HCT116 (cell line): ENCODE data around the gene ATP11B. TPM values are rescaled to one million over a fixed set of nuclear protein-coding genes. Genes with fewer than 3 reads are reported as not detected.

Experiments used
- ATAC-seq: fragments of 200-7000 bp; cut with Tn5 transposase; 2 replicates; pipeline ENCODE4 v1.9.1; 2020; ENCODE audit warnings: mild to moderate bottlenecking, moderate library complexity
- BruUV-seq: library from RNA; stranded (reverse); fragments of 400-500 nt; replicated peaks from 2 replicates; lab custom pipeline; 2021; lab: Mats Ljungman, UMichigan
- CTCF ChIA-PET: fragments of 300-600 bp; sonication (Branson Sonifier 250); formaldehyde crosslinking; loops from one replicate; lab custom pipeline; 2021; ENCODE audit warnings: antibody characterized with exemption; lab: Charles Lee
- POLR2A ChIA-PET: fragments of 300-600, 350-600 bp; sonication (Branson Sonifier 250); formaldehyde crosslinking; loops from one replicate; lab custom pipeline; 2021; ENCODE audit warnings: antibody characterized with exemption; lab: Charles Lee
- RAD21 ChIA-PET, 2 experiments: fragments of 300-600 bp; sonication (Branson Sonifier 250); formaldehyde crosslinking; loops; one replicate each; lab custom pipeline; 2023; ENCODE audit warnings: low total read pairs in 2 of 2; ENCODE audit not compliant: uncharacterized antibody in 2 of 2, unreplicated experiment in 2 of 2, low non-redundant PET in 1 of 2; lab: Charles Lee
- DNase-seq: peaks from one replicate; pipeline ENCODE4 v3.0.0-alpha.2; 2010; ENCODE audit warnings: low read depth, low spot score
- H2AFZ ChIP-seq: fragments of 200-600 bp; shearing (Covaris generic), sonication (generic); 2 replicates; pipeline ENCODE4 v1.6.1; 2017; ENCODE audit warnings: low read depth, mixed run types, mixed read lengths, antibody characterized with exemption, low read length; ENCODE audit not compliant: poor library complexity, severe bottlenecking
- H3K27ac ChIP-seq: 2 replicates; pipeline ENCODE4 v1.5.1; 2012; ENCODE audit warnings: low read depth, low read length
- H3K27me3 ChIP-seq: fragments of 200-600 bp; sonication (generic); 2 replicates; pipeline ENCODE4 v1.6.1; 2016; ENCODE audit warnings: mixed run types, low read length, mixed read lengths; ENCODE audit not compliant: insufficient read depth
- H3K36me3 ChIP-seq, 2 experiments: fragments of 200-500 bp in 1 of 2; fragments of 200-600 bp in 1 of 2; sonication (Bioruptor generic) in 1 of 2; sonication (generic) in 1 of 2; 2 replicates each; pipeline versions ENCODE4 v1.5.1 to v1.6.1; 2014 to 2016; ENCODE audit warnings: low read length in 2 of 2, inconsistent platforms in 1 of 2, mixed read lengths in 1 of 2, mixed run types in 1 of 2; ENCODE audit not compliant: insufficient read depth in 2 of 2, control insufficient read depth in 1 of 2
- H3K4me1 ChIP-seq, 2 experiments: fragments of 200-600 bp in 1 of 2; sonication (generic) in 1 of 2; 2 replicates each; pipeline versions ENCODE4 v1.5.1 to v1.6.1; 2012 to 2017; ENCODE audit warnings: low read length in 2 of 2, inconsistent platforms in 1 of 2, mild to moderate bottlenecking in 1 of 2, mixed read lengths in 1 of 2, mixed run types in 1 of 2, moderate library complexity in 1 of 2; ENCODE audit not compliant: insufficient read depth in 2 of 2, control insufficient read depth in 1 of 2
- H3K4me2 ChIP-seq: fragments of 200-600 bp; sonication (generic); 2 replicates; pipeline ENCODE4 v1.6.1; 2017; ENCODE audit warnings: mixed run types, low read length, mixed read lengths
- H3K4me3 ChIP-seq, 2 experiments: fragments of 200-600 bp in 1 of 2; sonication (generic) in 1 of 2; replicated peaks in 1 of 2; 2 replicates each; pipeline ENCODE4 v1.5.1; 2011 to 2016; ENCODE audit warnings: low read length in 2 of 2, control low read depth in 1 of 2, low read depth in 1 of 2, mild to moderate bottlenecking in 1 of 2, mixed read lengths in 1 of 2, mixed run types in 1 of 2
- H3K79me2 ChIP-seq: fragments of 200-600 bp; sonication (generic); 2 replicates; pipeline ENCODE4 v1.6.1; 2017; ENCODE audit warnings: mild to moderate bottlenecking, mixed run types, low read length, moderate library complexity, mixed read lengths; ENCODE audit not compliant: insufficient read depth
- H3K9ac ChIP-seq: fragments of 200-600 bp; sonication (generic); 2 replicates; pipeline ENCODE4 v1.6.1; 2016; ENCODE audit warnings: low read length, mixed read lengths
- H3K9me2 ChIP-seq: fragments of 200-600 bp; sonication (generic), shearing (Covaris generic); 2 replicates; pipeline ENCODE4 v1.6.1; 2017; ENCODE audit warnings: mixed run types, mild to moderate bottlenecking, moderate library complexity; ENCODE audit not compliant: insufficient read depth
- H3K9me3 ChIP-seq, 2 experiments: fragments of 200-500 bp in 1 of 2; fragments of 200-600 bp in 1 of 2; sonication (Bioruptor generic) in 1 of 2; sonication (generic) in 1 of 2; 2 replicates each; pipeline ENCODE4 v1.6.1; 2014 to 2017; ENCODE audit warnings: low read length in 2 of 2, mixed read lengths in 2 of 2, inconsistent platforms in 1 of 2, low read depth in 1 of 2, mild to moderate bottlenecking in 1 of 2, mixed run types in 1 of 2, moderate library complexity in 1 of 2; ENCODE audit not compliant: control insufficient read depth in 1 of 2, insufficient read depth in 1 of 2
- H4K20me1 ChIP-seq: fragments of 200-600 bp; sonication (generic), shearing (Covaris generic); 2 replicates; pipeline ENCODE4 v1.6.1; 2017; ENCODE audit warnings: mixed run types, mild to moderate bottlenecking, moderate library complexity; ENCODE audit not compliant: insufficient read depth
- CBX3 ChIP-seq: IDR thresholded peaks from 2 replicates; pipeline ENCODE4 v1.6.1; 2012; ENCODE audit warnings: low read depth
- CEBPB ChIP-seq: IDR thresholded peaks from 2 replicates; pipeline ENCODE4 v1.6.1; 2012; ENCODE audit warnings: low read depth
- ELF1 ChIP-seq: IDR thresholded peaks from 2 replicates; pipeline ENCODE4 v1.6.1; 2012; ENCODE audit warnings: low read depth, borderline replicate concordance
- EZH2phosphoT487 ChIP-seq: fragments of 200-600 bp; IDR thresholded peaks from 2 replicates; pipeline ENCODE4 v1.6.1; 2018; ENCODE audit warnings: antibody characterized with exemption, borderline replicate concordance
- FOSL1 ChIP-seq: IDR thresholded peaks from 2 replicates; pipeline ENCODE4 v1.6.1; 2012; ENCODE audit warnings: low read depth
- POLR2A ChIP-seq: IDR thresholded peaks from 2 replicates; pipeline ENCODE4 v1.7.0; 2011; ENCODE audit warnings: borderline replicate concordance; ENCODE audit not compliant: insufficient read depth, insufficient read length; ENCODE audit errors: extremely low read depth
- POLR2AphosphoS5 ChIP-seq: IDR thresholded peaks from 2 replicates; pipeline ENCODE4 v1.6.1; 2011; ENCODE audit warnings: mild to moderate bottlenecking, low read depth, low read length, moderate library complexity
- SP1 ChIP-seq: IDR thresholded peaks from 2 replicates; pipeline ENCODE4 v1.6.1; 2012; ENCODE audit warnings: low read depth
- SRF ChIP-seq: IDR thresholded peaks from 2 replicates; pipeline ENCODE4 v1.6.1; 2012; ENCODE audit warnings: low read depth
- ZBTB33 ChIP-seq: IDR thresholded peaks from 2 replicates; pipeline ENCODE4 v1.6.1; 2011; ENCODE audit warnings: mild to moderate bottlenecking, low read length, moderate library complexity; ENCODE audit not compliant: insufficient replicate concordance; ENCODE audit errors: extremely low read depth
- ZFX ChIP-seq: fragments of 450-650 bp; IDR thresholded peaks from 2 replicates; pipeline ENCODE4 v1.6.1; 2017
- intact Hi-C: fragments of 100-400 bp; cut with micrococcal nuclease; formaldehyde crosslinking; loops from 2 replicates; pipeline ENCODE4 v1.10.0; 2022
- total RNA-seq: library from RNA; stranded (reverse); gene quantifications from one replicate; pipeline ENCODE4 v1.2.1, GENCODE V29; 2021; ENCODE audit not compliant: unreplicated experiment

ATP11B gene
- total RNA-seq, 1 experiment from 2014 or later = 53.0 TPM

GRCh38 chr3:182794455-182795388 lies 1.4 kb downstream of the ATP11B start (continued):
- no peak for TF ChIP-seq SRF

GRCh38 chr3:182795389-182795782 lies 2.1 kb downstream of the ATP11B start:
- Histone ChIP-seq H3K4me3 (peak overlapping the region; percentile 89 to 91), H3K9me2 (no peaks in the 10 kb centered on the region), H3K4me1 (peaks cover 11 to 20% of the 10 kb centered on the region in 2 experiments; a peak in 3 of 4 replicates), H3K9ac (peak overlapping the region; percentile 80), H4K20me1 (no peaks in the 10 kb centered on the region), H3K27me3 (no peaks in the 10 kb centered on the region), H3K27ac (no peak overlapping the region; the same call in 1 of the 2 replicates), H2AFZ (no peak overlapping the region), H3K79me2 (peaks cover 53% of the 10 kb centered on the region), H3K9me3 (no peaks in the 10 kb centered on the region), H3K36me3 (no peaks in the 10 kb centered on the region), H3K4me2 (peak overlapping the region; percentile 76)
- DNase-seq (no peak), ATAC-seq (no peak)
- RAD21 ChIA-PET = no interaction called here
- POLR2A ChIA-PET = no interaction called here
- intact Hi-C loops = no loop called here
- TF ChIP-seq EZH2phosphoT487 (no peak), POLR2A (no peak), SRF (no peak), ELF1 (no peak), ZBTB33 (no peak), CEBPB (no peak), SP1 (no peak), POLR2AphosphoS5 (no peak), CBX3 (no peak), ZFX (no peak), FOSL1 (no peak)
- no TSS peak for BruUV-seq
- CTCF ChIA-PET = no interaction called here
